ENCODE results near the gene TAS2R30.
"Not testable (repeated sequence)": the region's sequence is repeated elsewhere in the genome, so short reads cannot be mapped to it uniquely, and the experiment has no call there.

Gene TAS2R30

GRCh38 chr12:11114130-11114529 lies 20.3 kb downstream of the TAS2R30 start:
- DNase-seq (ENCODE audit: low read depth in 2 of 2) = not testable (repeated sequence)

- DNase-seq (ENCODE audit: low read depth in 2 of 2) = not testable (repeated sequence)
These were observed 23.2 kb downstream of the TAS2R30 start for GRCh38 chr12:11111213-11111612.

DNA sequence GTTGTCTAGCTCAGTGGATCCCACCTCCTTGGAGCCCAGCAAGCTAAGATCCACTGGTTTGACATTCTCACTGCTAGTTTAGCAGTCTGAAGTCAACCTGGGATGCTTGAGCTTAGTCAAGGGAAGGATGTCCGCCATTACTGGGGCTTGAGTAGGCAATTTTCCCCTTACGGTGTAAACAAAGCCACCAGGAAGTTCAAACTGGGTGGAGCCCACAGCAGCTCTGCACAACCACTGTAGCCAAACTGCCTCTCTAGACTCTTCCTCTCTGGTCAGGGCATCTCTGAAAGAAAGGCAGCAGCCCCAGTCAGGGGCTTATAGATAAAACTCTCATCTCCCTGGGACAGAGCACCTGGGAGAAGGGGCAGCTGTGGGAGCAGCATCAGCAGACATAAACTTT lies 25.6 kb downstream of the TAS2R30 start:
- DNase-seq (ENCODE audit: low read depth in 2 of 2) = no peak

GRCh38 chr12:11107719-11108118 lies 26.7 kb downstream of the TAS2R30 start:
- no peak for DNase-seq (ENCODE audit: low read depth in 2 of 2)

DNA sequence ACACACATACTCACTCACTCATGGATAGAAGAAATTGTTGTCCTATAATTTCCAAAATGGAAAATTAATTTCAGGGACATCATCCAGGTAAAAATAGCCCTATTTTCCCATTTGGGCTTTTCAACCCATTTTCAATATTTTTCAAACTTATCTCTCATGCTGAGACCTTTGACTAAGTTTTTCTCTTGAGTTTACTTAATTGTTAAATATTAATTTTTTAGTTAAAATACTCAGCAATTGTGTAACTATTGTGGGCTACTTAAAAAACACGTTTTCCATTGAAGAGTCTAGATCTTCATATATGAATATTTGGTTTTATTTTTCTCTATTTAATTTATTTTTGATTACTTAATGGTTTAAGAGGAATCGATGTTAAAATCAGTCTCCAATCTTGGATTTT lies 28.2 kb downstream of the TAS2R30 start:
- no peak for DNase-seq (ENCODE audit: low read depth in 2 of 2)

DNA sequence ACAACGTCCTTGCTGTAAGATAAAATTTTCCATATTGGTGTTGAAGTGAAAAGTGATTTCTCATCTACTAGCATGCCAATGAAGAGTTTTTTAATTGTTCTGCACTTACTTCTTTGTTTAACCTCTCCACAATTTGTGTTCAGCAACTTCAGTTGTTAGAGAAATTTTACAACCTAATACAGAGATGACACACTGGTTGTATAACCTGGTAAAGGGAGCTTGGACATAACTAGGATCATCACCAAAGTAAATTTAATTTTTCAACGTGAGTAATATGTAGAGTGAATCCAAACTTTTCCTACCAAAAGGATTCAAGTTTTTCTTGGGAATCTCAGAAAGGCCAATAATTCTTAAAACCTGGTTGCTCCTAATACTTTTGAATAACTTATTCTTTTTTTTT lies 28.9 kb downstream of the TAS2R30 start:
- DNase-seq (ENCODE audit: low read depth in 2 of 2) = no peak

GRCh38 chr12:11094910-11095309 lies 39.5 kb downstream of the TAS2R30 start:
- DNase-seq (ENCODE audit: low read depth in 2 of 2) = not testable (repeated sequence)

GRCh38 chr12:11092128-11092527 lies 42.3 kb downstream of the TAS2R30 start, which contains the start of gene TAS2R43:
TAS2R43 (minus strand) TSS chr12:11092313; CDS start chr12:11092229, 84 bp downstream.
- no peak for DNase-seq (ENCODE audit: low read depth in 2 of 2)

DNA sequence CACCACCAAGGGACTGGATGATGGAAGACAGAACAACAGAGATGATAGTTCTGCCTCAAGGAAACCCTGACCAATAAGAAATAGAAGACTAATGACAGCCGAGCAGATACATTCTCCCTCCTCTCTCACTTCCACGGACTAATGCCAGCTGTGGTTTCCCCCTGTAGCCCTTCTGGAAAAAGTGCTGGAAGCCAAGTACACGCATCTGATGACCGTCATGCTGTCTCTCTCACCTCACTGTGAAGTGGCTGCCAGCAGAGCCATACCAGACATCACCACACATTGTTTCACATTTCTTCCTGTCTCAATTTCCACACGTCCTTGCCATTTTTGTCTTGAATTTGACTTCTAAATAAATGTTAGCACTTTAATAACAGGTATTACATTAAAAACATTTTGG lies 45.2 kb downstream of the TAS2R30 start:
- no peak for DNase-seq (ENCODE audit: low read depth in 2 of 2)

GRCh38 chr12:11085419-11085818 lies 49.0 kb downstream of the TAS2R30 start:
- peak in 1 of 2 donors; percentile 8 for DNase-seq (ENCODE audit: low read depth in 2 of 2)
